ENCODE results near the gene HHATL. TPM values are rescaled to one million over a fixed set of nuclear protein-coding genes. Genes with fewer than 3 reads are reported as not detected.

HHATL gene
- total RNA-seq, 2 experiments from 2014 or later: not detected

DNA sequence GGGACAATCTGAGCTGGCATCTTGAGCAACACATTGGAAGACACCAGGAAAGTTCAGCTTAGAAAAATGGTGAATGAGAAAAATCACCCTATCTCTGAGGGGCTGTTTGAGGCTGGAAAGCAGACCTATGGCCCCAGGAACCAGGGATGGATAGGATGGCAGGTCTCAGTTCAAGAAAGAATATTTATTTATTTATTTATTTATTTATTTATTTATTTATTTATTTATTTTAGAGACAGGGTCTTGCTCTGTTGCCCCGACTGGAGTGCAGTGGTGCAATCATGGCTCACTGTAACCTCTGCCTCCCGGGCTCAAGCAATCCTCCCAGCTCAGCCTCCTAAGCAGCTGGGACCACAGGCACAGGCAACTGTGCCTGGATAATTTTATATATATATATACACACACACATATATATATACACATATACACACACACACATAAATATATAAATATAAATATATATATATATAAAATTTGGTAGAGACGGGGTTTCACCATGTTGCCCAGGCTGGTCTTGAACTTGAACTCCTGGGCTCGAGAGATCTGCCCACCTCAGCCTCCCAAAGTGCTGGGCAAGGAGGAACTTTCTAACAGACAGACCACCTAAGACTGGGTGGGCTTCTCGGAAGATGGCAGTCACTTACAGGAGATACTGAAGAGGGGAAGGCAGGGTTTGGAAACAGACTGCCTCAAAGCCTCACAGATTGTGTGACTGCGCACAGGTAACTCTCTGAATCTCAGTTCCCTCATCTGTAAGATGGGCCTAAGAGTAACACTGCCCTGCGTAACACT, 40.8 kb upstream of the HHATL start:
- H3K27me3 Mint-ChIP-seq: no peaks in the 10 kb centered on the region
- ChIA-PET CTCF (interaction anchor here (0.6 to 2.9 kb wide), 15 partner anchors 8 to 268 kb away, joined by 3 to 11 read pairs (median 4); partner anchors contain the start of gene VIPR1), POLR2A (no interaction called here)
- intact Hi-C loops (cut with DNase I, micrococcal nuclease): loop anchor here (5.0 to 10.0 kb wide), 3 partner anchors 89 to 499 kb away; partner anchors contain the start of gene ZBTB47 (in 2 of the 2)
- DNase-seq (no peak), ATAC-seq (no peak)
- H3K27ac Mint-ChIP-seq: no peak overlapping the region
- H3K4me1 Mint-ChIP-seq: peaks cover 26% of the 10 kb centered on the region
- no peaks in the 10 kb centered on the region for H3K36me3 Mint-ChIP-seq (ENCODE audit: low read depth)
- no peaks in the 10 kb centered on the region for H3K9me3 Mint-ChIP-seq (ENCODE audit: low read depth)
- no peak overlapping the region for H3K4me3 Mint-ChIP-seq

DNA sequence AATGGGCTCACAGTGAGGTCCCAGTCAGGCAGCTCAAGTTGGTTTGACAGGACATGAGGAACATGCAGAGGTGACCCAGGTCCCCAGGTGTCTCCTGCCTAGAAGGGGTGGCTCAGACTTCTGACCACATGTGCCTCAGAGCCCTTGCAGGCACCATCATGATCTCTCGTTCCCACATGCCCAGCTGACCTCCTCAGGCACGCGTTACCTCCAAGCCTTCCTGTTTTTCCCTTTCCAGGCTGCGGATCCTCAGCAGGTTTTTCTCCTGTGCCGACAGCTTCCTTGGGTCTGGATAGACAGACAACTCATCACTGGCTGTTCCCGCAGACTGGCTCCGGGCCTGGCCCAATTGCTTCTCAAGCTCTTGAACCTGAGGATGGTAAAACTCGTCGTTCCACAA, 40.1 kb upstream of the HHATL start:
- Mint-ChIP-seq H3K36me3 (ENCODE audit: low read depth) (no peaks in the 10 kb centered on the region), H3K9me3 (ENCODE audit: low read depth) (no peaks in the 10 kb centered on the region), H3K27me3 (no peaks in the 10 kb centered on the region), H3K27ac (no peak overlapping the region), H3K4me3 (no peak overlapping the region), H3K4me1 (peaks cover 18% of the 10 kb centered on the region)
- no peak for ATAC-seq
- CTCF ChIA-PET: interaction anchor here (0.6 to 1.1 kb wide), 4 partner anchors 31 to 126 kb away, joined by 3 to 4 read pairs (median 3); no protein-coding TSS in a partner anchor
- POLR2A ChIA-PET: no interaction called here
- intact Hi-C loops (cut with DNase I, micrococcal nuclease): loop anchor here (5.0 to 10.0 kb wide), 3 partner anchors 88 to 498 kb away; partner anchors contain the start of gene ZBTB47 (in 2 of the 2)
- no peak for DNase-seq

DNA sequence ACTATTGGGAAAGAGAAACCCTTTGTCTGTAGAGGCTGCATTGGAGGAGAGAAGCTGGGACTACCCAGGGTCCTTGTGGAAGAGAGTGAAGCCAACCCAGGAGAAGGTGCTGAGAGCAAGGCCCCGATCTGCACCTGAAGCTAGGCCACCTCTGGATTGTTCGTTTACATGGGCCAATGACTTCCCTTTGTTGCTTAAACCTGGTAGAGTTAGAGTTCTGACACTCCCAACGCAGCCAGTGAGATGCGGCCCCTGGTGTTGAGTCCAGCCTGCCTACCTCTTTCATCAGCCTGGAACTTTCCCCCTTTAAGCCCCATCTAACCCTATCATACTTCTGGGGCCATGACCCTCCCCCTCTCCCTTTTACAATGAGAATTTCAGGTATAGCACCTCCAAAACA, 39.7 kb upstream of the HHATL start:
- intact Hi-C loops (cut with DNase I, micrococcal nuclease): loop anchor here (5.0 to 10.0 kb wide), 3 partner anchors 87 to 497 kb away; partner anchors contain the start of gene ZBTB47 (in 2 of the 2)
- ATAC-seq (no peak), DNase-seq (no peak)
- H3K36me3 Mint-ChIP-seq (ENCODE audit: low read depth): no peaks in the 10 kb centered on the region
- no peaks in the 10 kb centered on the region for H3K9me3 Mint-ChIP-seq (ENCODE audit: low read depth)
- no peak overlapping the region for H3K27ac Mint-ChIP-seq
- peaks cover 14% of the 10 kb centered on the region for H3K4me1 Mint-ChIP-seq
- H3K27me3 Mint-ChIP-seq: no peaks in the 10 kb centered on the region
- H3K4me3 Mint-ChIP-seq: no peak overlapping the region
- ChIA-PET CTCF (interaction anchor here (0.6 to 1.1 kb wide), 4 partner anchors 30 to 127 kb away, joined by 3 to 4 read pairs (median 3); no protein-coding TSS in a partner anchor), POLR2A (no interaction called here)

DNA sequence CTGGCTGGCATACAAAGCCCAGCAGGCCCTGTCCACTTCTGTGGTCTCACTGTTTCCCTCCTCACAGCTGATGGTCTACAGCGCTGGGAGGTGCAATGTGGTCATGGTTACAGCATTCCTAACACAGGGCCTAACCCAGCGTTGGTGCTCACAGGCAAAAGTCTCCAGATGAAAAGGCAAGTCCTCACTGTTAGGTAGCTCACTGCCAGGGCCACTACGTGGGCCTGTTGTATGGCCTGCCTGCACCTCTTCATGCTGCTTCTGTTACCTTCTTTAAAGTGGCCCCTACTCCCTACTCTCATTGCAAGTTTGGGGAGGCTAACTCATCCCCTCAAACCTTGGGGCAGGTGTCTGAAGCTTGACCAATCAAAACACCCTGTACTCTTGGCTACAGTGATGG, 39.2 kb upstream of the HHATL start:
- no peaks in the 10 kb centered on the region for H3K36me3 Mint-ChIP-seq (ENCODE audit: low read depth)
- peaks cover 11% of the 10 kb centered on the region for H3K4me1 Mint-ChIP-seq
- H3K27me3 Mint-ChIP-seq: no peaks in the 10 kb centered on the region
- ATAC-seq (no peak), DNase-seq (no peak)
- no peaks in the 10 kb centered on the region for H3K9me3 Mint-ChIP-seq (ENCODE audit: low read depth)
- H3K4me3 Mint-ChIP-seq: no peak overlapping the region
- intact Hi-C loops (cut with DNase I, micrococcal nuclease): loop anchor here (5.0 to 10.0 kb wide), 3 partner anchors 87 to 497 kb away; partner anchors contain the start of gene ZBTB47 (in 2 of the 2)
- CTCF ChIA-PET: interaction anchor here (0.7 kb wide), 1 partner anchor 121 kb away, joined by 3 read pairs; no protein-coding TSS in a partner anchor
- POLR2A ChIA-PET: no interaction called here
- no peak overlapping the region for H3K27ac Mint-ChIP-seq

DNA sequence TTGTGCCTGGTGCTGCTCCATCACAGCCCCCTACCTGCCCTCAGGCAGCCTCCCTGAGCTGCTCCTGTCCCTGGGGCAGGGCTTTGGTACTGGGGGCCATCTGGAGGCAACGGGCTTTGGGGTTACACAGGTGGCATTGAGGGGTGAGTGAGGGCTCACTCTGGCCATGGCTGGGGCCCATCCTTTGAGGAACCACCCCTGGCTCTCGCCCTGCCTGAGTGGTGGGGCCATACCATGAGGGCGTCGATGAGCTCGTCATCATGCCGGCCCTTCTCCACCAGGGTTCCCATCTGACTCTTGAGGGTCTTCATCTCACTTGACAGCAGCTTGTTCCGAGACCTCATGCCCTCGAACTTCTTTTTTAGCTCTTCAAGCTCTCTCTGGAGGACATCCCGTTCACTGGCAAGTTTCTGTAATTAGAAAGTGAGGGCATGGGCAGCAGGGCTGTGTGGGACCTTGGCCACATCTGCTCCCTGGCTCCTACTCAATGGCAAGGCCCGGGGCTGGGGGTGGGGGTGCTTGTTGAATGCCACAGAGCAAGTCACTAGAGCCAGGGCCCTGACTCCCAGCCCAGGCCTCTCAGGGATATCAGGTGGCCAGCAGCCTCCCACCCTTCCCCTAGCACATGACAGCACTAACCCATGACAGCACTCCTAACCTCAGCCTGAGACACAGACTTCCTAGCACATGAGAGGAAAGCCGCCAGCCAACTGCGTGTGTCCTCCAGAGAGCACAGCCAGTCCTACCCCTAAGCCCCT, 37.0 kb upstream of the HHATL start:
- Mint-ChIP-seq H3K4me1 (peaks cover 7% of the 10 kb centered on the region), H3K27ac (no peak overlapping the region), H3K4me3 (no peak overlapping the region), H3K9me3 (ENCODE audit: low read depth) (no peaks in the 10 kb centered on the region), H3K36me3 (ENCODE audit: low read depth) (no peaks in the 10 kb centered on the region), H3K27me3 (no peaks in the 10 kb centered on the region)
- ChIA-PET CTCF (interaction anchor here (0.8 kb wide), 1 partner anchor 145 kb away, joined by 3 read pairs; no protein-coding TSS in a partner anchor), POLR2A (no interaction called here)
- ATAC-seq: no peak
- no peak for DNase-seq
- intact Hi-C loops (cut with DNase I, micrococcal nuclease): loop anchor here (5.0 to 10.0 kb wide), 3 partner anchors 85 to 495 kb away; partner anchors contain the start of gene ZBTB47 (in 2 of the 2)

DNA sequence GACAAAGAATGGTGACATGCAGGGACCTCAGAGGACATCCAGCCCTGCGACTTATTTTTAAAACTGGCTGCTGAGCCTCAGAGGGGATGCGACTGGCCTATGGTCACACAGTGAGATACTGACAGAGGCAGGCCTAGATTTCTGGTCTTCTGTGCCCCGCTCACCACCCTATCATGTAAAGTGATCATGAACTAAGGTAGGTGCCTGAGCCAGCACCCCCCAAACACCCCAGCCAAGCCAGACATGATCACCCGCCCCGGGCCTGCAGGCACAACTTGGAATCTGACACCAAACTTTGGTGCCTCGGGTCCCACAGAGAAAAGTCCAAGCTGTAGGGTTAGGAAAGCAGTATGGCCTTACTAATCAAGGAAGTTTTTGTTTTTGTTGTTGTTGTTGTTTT, 33.9 kb upstream of the HHATL start:
- CTCF ChIA-PET: interaction anchor here (0.6 kb wide), 1 partner anchor 24 kb away, joined by 3 read pairs; no protein-coding TSS in a partner anchor
- intact Hi-C loops (cut with DNase I, micrococcal nuclease): no loop called here
- ATAC-seq (no peak), DNase-seq (no peak)
- Mint-ChIP-seq H3K4me1 (no peaks in the 10 kb centered on the region), H3K27ac (no peak overlapping the region), H3K27me3 (no peaks in the 10 kb centered on the region), H3K36me3 (ENCODE audit: low read depth) (no peaks in the 10 kb centered on the region), H3K9me3 (ENCODE audit: low read depth) (no peaks in the 10 kb centered on the region), H3K4me3 (no peak overlapping the region)
- POLR2A ChIA-PET: no interaction called here

DNA sequence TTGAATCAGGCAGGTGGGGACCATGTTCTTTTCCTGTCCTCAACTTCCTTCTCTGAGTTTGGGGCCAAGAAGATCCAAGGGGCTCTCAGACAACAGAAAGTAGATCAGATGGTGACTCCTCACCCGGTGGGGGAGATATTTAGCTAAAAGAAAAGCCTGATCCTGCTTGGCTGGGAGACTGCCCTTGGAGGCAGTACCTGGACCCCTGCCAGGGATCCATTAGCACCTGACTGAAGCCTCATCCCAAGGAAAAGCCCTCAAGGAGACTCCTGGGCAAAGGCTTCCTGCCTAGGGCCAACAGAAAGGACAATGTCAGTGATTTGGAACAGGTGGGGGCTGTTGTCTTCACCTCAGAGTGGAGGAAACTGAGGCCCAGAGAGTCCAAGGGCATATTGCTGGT, 33.5 kb upstream of the HHATL start:
- H3K27me3 Mint-ChIP-seq: no peaks in the 10 kb centered on the region
- no peak for ATAC-seq
- DNase-seq: no peak
- no peaks in the 10 kb centered on the region for H3K4me1 Mint-ChIP-seq
- ChIA-PET CTCF (interaction anchor here (0.6 kb wide), 1 partner anchor 23 kb away, joined by 3 read pairs; no protein-coding TSS in a partner anchor), POLR2A (no interaction called here)
- H3K27ac Mint-ChIP-seq: no peak overlapping the region
- H3K4me3 Mint-ChIP-seq: no peak overlapping the region
- intact Hi-C loops (cut with DNase I, micrococcal nuclease): no loop called here
- no peaks in the 10 kb centered on the region for H3K9me3 Mint-ChIP-seq (ENCODE audit: low read depth)
- H3K36me3 Mint-ChIP-seq (ENCODE audit: low read depth): no peaks in the 10 kb centered on the region

DNA sequence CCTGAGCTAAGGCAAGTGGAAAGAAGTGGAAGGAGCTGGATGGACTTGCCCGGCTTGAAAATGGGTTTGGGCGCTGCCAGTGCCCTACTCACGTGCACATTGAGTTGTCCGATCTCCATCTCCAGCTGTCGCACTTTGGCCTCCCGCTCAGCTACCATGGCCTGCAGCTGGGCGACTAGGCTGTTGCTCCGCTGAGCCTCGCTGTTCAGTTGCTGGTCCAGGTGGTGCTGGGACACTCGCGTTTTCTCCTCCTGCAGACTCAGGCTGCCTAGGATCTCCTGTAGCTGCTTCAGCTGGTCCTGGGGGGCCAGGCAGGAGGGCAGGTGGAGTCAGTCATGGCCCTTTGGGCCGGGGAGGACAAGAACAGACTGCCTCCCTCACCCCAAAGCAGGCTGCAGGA, 33.0 kb upstream of the HHATL start:
- ATAC-seq (no peak), DNase-seq (no peak)
- POLR2A ChIA-PET: no interaction called here
- Mint-ChIP-seq H3K36me3 (ENCODE audit: low read depth) (no peaks in the 10 kb centered on the region), H3K4me1 (no peaks in the 10 kb centered on the region), H3K4me3 (no peak overlapping the region), H3K27ac (no peak overlapping the region), H3K27me3 (no peaks in the 10 kb centered on the region), H3K9me3 (ENCODE audit: low read depth) (no peaks in the 10 kb centered on the region)
- CTCF ChIA-PET: interaction anchor here (0.6 to 1.1 kb wide), 3 partner anchors 9 to 23 kb away, joined by 3 to 4 read pairs (median 3); no protein-coding TSS in a partner anchor
- intact Hi-C loops (cut with DNase I, micrococcal nuclease): no loop called here

DNA sequence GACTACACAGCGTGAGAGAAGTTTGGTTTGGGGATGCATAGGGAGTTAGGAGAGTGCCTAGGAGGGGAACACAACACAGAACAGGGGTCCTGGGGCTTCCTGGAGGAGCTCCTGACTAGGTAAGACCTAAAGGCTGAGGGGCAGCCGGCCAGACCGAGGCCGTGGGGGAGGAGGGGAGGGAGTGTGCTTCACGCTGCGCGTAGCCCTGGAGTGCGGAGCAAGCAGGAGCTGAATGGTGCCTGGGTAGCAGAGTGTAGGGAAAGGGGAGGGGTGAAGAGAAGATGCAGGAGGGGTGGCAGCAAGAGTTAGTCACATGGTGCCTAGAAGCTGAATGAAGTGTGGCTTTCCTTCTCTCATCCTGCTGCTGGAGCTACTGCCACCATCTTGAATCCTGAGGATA, 32.4 kb upstream of the HHATL start:
- H3K36me3 Mint-ChIP-seq (ENCODE audit: low read depth): no peaks in the 10 kb centered on the region
- intact Hi-C loops (cut with DNase I, micrococcal nuclease): no loop called here
- ChIA-PET POLR2A (no interaction called here), CTCF (interaction anchor here (0.7 to 1.1 kb wide), 2 partner anchors 10 to 15 kb away, joined by 3 to 4 read pairs; no protein-coding TSS in a partner anchor)
- ATAC-seq (no peak), DNase-seq (no peak)
- H3K9me3 Mint-ChIP-seq (ENCODE audit: low read depth): no peaks in the 10 kb centered on the region
- no peak overlapping the region for H3K27ac Mint-ChIP-seq
- H3K4me1 Mint-ChIP-seq: no peaks in the 10 kb centered on the region
- no peaks in the 10 kb centered on the region for H3K27me3 Mint-ChIP-seq
- no peak overlapping the region for H3K4me3 Mint-ChIP-seq

DNA sequence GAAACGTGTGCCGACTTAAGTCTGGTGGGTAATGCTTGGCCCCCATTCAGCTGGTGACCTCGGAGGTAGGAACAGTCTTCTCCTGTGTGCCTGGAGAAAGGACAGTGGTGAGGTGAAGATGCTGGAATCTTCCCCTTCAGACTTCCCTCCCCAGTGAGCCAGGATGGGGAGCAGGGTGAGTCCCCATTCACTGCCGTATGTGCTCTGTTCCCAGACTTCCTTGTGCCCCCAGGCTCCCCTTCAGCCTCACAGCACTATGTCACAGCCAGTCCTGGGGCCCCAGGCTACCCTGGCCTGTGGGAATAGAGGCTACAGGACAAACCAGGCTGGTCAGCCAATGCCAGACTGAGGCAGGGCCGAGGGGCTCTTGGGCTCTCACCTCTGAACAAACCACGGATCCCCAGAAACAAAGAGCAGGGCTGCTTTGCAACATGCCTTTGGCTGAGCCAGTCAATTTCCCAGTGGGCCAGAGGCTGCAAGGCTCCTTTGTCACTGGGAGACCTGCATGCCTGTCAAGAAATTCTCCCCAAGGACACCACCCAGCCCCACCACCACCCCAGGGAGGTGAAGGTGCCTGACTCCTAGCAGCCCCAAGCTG, 31.8 kb upstream of the HHATL start:
- ChIA-PET POLR2A (no interaction called here), CTCF (interaction anchor here (1.1 kb wide), 1 partner anchor 10 kb away, joined by 4 read pairs; no protein-coding TSS in a partner anchor)
- DNase-seq: no peak
- ATAC-seq: no peak
- no peaks in the 10 kb centered on the region for H3K4me1 Mint-ChIP-seq
- no peak overlapping the region for H3K27ac Mint-ChIP-seq
- intact Hi-C loops (cut with DNase I, micrococcal nuclease): no loop called here
- H3K9me3 Mint-ChIP-seq (ENCODE audit: low read depth): no peaks in the 10 kb centered on the region
- no peak overlapping the region for H3K4me3 Mint-ChIP-seq
- no peaks in the 10 kb centered on the region for H3K36me3 Mint-ChIP-seq (ENCODE audit: low read depth)
- H3K27me3 Mint-ChIP-seq: no peaks in the 10 kb centered on the region

All from activated CD4-positive, alpha-beta T cell treated with anti-CD3 and anti-CD28 coated beads for 36 hours (primary cell).